ENCODE results near the gene GTPBP3. TPM values are rescaled to one million over a fixed set of nuclear protein-coding genes. Genes with fewer than 3 reads are reported as not detected.

Gene GTPBP3
- total and polyA plus RNA-seq, 2 of the 13 experiments (the other 11 are each of a cell fraction or from before 2014, with no cell fraction given), result 17.5 to 30.0 TPM

DNA sequence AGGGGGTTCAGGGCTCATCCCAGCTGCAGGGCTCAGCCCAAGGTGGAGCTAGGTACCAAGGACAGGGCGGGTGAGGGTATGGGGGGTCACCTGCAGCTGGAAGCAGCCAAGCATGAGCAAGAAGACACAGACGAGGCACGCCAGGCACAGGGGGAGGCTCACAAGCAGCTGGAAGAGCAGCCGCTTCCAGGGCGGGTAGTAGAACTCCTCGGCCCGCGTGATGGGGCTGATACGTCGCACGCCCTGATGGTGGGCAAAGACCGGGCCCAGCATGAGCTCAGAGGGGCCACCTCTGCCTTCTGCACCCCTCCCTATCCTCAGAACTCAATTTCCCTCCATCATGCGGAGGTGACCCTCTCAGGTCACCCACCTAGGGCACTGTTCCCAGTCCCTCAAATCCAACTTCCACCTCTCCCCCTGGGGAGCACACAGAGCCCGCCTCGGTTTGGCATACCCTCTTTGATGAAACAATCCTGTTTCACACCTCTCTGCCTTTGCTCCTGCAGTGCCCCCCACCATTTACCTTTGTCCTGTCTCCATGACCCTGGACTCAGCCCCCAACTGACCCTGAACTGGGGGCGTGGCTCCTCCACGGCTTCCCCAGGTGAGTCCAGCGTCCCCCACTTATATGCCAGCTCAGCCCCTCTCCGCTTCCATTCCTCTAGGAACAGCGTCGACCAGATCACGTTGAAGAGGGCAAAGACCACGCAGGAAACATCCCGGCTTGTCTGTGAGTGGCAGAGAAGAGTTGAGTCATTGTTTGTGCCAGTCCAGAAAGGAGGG, 6.9 kb upstream of the GTPBP3 start:
- DNase-seq (ENCODE audit: low spot score), result no peak
- no peaks in the 10 kb centered on the region for H3K36me3 ChIP-seq (replicated peaks in 1 of 2; ENCODE audit: control insufficient read depth in 1 of 2, insufficient read depth in 2 of 2, low read length in 2 of 2)
- 0 out of 2 replicates have a peak overlapping the region, but pooled peaks have one; percentile 12 for H3K4me2 ChIP-seq (ENCODE audit: low read depth, low read length)
- H2AFZ ChIP-seq (ENCODE audit: low read length), result no peak overlapping the region
- H4K20me1 ChIP-seq (ENCODE audit: insufficient read depth, low read length), result no peaks in the 10 kb centered on the region
- H3K27me3 ChIP-seq (ENCODE audit: control insufficient read depth in 1 of 2, insufficient read depth in 2 of 2, low read length in 2 of 2), result no peaks in the 10 kb centered on the region
- H3K9ac ChIP-seq (ENCODE audit: insufficient read depth, low read depth, low read length), result no peak overlapping the region
- no peaks in the 10 kb centered on the region for H3K9me3 ChIP-seq (ENCODE audit: low read length)
- BruUV-seq (replicated peaks), result no TSS peak
- POLR2A ChIA-PET, result no interaction called here
- H3K4me3 ChIP-seq (replicated peaks in 1 of 3; ENCODE audit: insufficient read depth in 1 of 3, low read depth in 2 of 3, low read length in 3 of 3), result no peak overlapping the region
- intact Hi-C loops (cut with micrococcal nuclease; ENCODE audit: unreplicated experiment) (no loop called here), in situ Hi-C loops (cut with HindIII; ENCODE audit: extremely low pct_ligation_motif_present, low pct_unique_long_range_greater_than_20kb) (no loop called here)
- ATAC-seq, result no peak
- no peak for FAIRE-seq
- peaks cover 31% of the 10 kb centered on the region for H3K4me1 ChIP-seq (ENCODE audit: insufficient read depth, low read length)
- no peak overlapping the region for H3K27ac ChIP-seq (ENCODE audit: extremely low read length, insufficient read depth, low read length)
- 49% methylated on average over 16 of the region's 24 CpGs for WGBS (ENCODE audit: low lambda C conversion rate)
- no peaks in the 10 kb centered on the region for H3K79me2 ChIP-seq (ENCODE audit: insufficient read depth, low read length)
- CTCF ChIA-PET (ENCODE audit: low intra/inter-chr PET ratio, low total read pairs), result no interaction called here
- TF ChIP-seq, protein P1, sequence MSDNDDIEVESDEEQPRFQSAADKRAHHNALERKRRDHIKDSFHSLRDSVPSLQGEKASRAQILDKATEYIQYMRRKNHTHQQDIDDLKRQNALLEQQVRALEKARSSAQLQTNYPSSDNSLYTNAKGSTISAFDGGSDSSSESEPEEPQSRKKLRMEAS (IDR thresholded peaks at IDR 0.05), result peak; percentile 24; the same call in 1 of the 2 replicates
- TF ChIP-seq ZFAT (CRISPR knock-in tag; conservative IDR thresholded peaks at IDR 0.05) (no peak), PRMT3 (CRISPR knock-in tag; IDR thresholded peaks at IDR 0.05; ENCODE audit: borderline replicate concordance, low read depth) (no peak), HNRNPL (IDR thresholded peaks at IDR 0.05; ENCODE audit: low read depth, low read length) (peak; percentile 66; the same call in 1 of the 2 replicates), HNF4A (CRISPR knock-in tag; IDR thresholded peaks at IDR 0.05) (peak; percentile 18; the same call in 1 of the 2 replicates), DMTF1 (CRISPR knock-in tag; IDR thresholded peaks at IDR 0.05) (no peak), KDM2A (CRISPR knock-in tag; IDR thresholded peaks at IDR 0.05; ENCODE audit: borderline replicate concordance, low read depth) (0 out of 2 replicates have a peak, but pooled peaks have one; percentile 14), ZNF687 (CRISPR knock-in tag; IDR thresholded peaks at IDR 0.05) (peak; percentile 34; the same call in 1 of the 2 replicates), KLF16 (CRISPR knock-in tag; IDR thresholded peaks at IDR 0.05) (no peak), RAD51 (IDR thresholded peaks at IDR 0.05; ENCODE audit: borderline replicate concordance) (no peak), POGK (CRISPR knock-in tag; conservative IDR thresholded peaks at IDR 0.05) (0 out of 2 replicates have a peak, but pooled peaks have one; percentile 23), HIC2 (CRISPR knock-in tag; IDR thresholded peaks at IDR 0.05; ENCODE audit: low read depth) (peak; percentile 90; the same call in 1 of the 2 replicates)
